ENCODE measurements around the gene BIRC6.

DNA sequence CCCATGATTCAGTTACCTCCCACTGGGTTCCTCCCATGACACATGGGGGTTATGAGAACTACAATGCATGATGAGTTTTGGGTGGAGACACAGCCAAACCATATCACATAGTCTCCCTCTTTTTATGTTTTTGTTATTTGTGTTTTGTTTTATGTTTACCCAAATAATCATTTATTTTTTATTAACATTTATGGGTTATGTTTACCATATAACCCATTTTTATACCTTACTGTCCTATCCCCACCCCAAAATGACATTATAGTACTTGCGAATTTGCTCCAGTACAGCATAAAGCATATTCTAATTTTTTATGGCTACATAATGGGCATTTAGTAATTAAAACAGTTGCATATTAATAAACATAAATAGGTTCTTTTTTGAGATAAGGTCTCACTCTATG lies 209.1 kb downstream of the BIRC6 start:
- TF ChIP-seq, protein P1, sequence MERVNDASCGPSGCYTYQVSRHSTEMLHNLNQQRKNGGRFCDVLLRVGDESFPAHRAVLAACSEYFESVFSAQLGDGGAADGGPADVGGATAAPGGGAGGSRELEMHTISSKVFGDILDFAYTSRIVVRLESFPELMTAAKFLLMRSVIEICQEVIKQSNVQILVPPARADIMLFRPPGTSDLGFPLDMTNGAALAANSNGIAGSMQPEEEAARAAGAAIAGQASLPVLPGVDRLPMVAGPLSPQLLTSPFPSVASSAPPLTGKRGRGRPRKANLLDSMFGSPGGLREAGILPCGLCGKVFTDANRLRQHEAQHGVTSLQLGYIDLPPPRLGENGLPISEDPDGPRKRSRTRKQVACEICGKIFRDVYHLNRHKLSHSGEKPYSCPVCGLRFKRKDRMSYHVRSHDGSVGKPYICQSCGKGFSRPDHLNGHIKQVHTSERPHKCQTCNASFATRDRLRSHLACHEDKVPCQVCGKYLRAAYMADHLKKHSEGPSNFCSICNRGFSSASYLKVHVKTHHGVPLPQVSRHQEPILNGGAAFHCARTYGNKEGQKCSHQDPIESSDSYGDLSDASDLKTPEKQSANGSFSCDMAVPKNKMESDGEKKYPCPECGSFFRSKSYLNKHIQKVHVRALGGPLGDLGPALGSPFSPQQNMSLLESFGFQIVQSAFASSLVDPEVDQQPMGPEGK (CRISPR knock-in tag; IDR thresholded peaks at IDR 0.05; ENCODE audit: borderline replicate concordance) = no peak
- TF ChIP-seq ZFP3 (CRISPR knock-in tag; IDR thresholded peaks at IDR 0.05) (no peak), RARB (CRISPR knock-in tag; IDR thresholded peaks at IDR 0.05) (no peak), ZNF8 (CRISPR knock-in tag; IDR thresholded peaks at IDR 0.05) (no peak), ZFP30 (CRISPR knock-in tag; IDR thresholded peaks at IDR 0.05) (no peak), TOX (CRISPR knock-in tag; IDR thresholded peaks at IDR 0.05; ENCODE audit: borderline replicate concordance) (no peak), BACH2 (CRISPR knock-in tag; IDR thresholded peaks at IDR 0.05; ENCODE audit: borderline replicate concordance) (no peak)
- TF ChIP-seq, protein P2, sequence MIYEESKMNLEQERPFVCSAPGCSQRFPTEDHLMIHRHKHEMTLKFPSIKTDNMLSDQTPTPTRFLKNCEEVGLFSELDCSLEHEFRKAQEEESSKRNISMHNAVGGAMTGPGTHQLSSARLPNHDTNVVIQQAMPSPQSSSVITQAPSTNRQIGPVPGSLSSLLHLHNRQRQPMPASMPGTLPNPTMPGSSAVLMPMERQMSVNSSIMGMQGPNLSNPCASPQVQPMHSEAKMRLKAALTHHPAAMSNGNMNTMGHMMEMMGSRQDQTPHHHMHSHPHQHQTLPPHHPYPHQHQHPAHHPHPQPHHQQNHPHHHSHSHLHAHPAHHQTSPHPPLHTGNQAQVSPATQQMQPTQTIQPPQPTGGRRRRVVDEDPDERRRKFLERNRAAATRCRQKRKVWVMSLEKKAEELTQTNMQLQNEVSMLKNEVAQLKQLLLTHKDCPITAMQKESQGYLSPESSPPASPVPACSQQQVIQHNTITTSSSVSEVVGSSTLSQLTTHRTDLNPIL (CRISPR knock-in tag; IDR thresholded peaks at IDR 0.05; ENCODE audit: low read depth) = no peak

Data from SK-N-SH treated with all-trans-retinoic acid at 6 μM for 48 hours (cell line).